ENCODE measurements around the gene GPR22.

Gene GPR22

DNA sequence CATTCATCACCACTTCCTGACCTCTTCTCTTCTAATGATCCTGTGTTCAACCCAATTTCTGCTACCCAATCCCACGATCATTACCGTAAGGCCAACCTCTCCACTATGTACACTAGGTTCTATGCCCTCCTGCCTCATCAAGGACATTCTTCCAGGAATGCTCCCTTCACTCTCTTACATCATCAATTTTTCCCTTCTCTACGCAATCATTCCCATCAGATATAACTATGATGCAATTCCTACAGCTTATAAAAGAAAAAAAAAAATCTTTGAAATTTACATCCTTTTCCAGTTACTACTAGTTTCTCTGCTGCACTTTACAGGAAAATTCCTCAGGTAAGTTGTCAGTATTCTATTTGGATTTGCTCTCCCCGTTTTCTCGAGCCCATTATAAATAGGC lies 30.8 kb upstream of the GPR22 start:
- no peaks in the 10 kb centered on the region for H3K9me3 ChIP-seq
- H3K4me1 ChIP-seq (ENCODE audit: control insufficient read depth in 1 of 2, insufficient read depth in 1 of 2, low read depth in 1 of 2, low read length in 1 of 2): no peaks in the 10 kb centered on the region
- no peak overlapping the region for H3K4me3 ChIP-seq (ENCODE audit: low read depth in 1 of 2, low read length in 1 of 2)
- H3K36me3 ChIP-seq: no peaks in the 10 kb centered on the region
- TF ChIP-seq, protein P1, sequence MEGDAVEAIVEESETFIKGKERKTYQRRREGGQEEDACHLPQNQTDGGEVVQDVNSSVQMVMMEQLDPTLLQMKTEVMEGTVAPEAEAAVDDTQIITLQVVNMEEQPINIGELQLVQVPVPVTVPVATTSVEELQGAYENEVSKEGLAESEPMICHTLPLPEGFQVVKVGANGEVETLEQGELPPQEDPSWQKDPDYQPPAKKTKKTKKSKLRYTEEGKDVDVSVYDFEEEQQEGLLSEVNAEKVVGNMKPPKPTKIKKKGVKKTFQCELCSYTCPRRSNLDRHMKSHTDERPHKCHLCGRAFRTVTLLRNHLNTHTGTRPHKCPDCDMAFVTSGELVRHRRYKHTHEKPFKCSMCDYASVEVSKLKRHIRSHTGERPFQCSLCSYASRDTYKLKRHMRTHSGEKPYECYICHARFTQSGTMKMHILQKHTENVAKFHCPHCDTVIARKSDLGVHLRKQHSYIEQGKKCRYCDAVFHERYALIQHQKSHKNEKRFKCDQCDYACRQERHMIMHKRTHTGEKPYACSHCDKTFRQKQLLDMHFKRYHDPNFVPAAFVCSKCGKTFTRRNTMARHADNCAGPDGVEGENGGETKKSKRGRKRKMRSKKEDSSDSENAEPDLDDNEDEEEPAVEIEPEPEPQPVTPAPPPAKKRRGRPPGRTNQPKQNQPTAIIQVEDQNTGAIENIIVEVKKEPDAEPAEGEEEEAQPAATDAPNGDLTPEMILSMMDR (IDR thresholded peaks at IDR 0.05): no peak
- no peaks in the 10 kb centered on the region for H3K27me3 ChIP-seq
- H3K27ac ChIP-seq: no peak overlapping the region

DNA sequence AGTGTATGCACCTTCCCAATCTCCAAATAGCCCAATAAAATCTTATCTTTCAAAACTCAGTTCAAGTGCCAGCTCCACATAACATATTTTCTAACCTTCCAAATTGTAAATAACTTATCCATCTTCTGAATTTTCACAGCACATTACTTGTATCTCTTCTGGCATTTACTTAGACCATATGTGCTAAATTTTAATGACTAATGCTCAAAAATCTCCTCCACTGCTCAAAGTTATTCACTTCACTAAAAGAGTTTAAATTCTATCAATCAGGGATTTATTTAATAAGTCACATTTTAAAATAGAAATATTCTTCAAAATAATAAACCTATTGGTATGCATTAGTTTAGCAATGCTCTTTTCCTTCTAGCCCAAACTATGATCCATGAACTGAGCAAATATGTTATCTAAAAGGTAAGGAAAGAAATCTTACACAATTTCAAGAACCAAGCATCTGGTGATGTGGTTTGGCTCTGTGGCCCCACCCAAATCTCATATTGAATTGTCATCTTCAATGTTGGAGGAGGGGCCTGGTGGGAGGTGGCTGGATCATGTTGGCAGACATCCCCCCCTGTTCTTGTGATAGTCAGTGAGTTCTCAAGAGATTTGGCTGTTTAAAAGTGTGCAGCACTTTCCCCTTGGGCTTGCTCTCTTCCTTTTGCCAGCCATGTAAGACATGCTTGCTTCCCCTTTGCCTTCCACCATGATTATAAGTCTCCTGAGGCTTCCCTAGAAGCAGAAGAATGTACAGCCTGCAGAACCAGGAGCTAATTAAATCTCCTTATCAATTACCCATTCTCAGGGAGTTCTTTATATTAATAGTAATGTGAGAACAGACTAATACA lies 28.1 kb upstream of the GPR22 start:
- H3K4me1 ChIP-seq (ENCODE audit: control insufficient read depth in 1 of 2, insufficient read depth in 1 of 2, low read depth in 1 of 2, low read length in 1 of 2): no peaks in the 10 kb centered on the region
- H3K4me3 ChIP-seq (ENCODE audit: low read depth in 1 of 2, low read length in 1 of 2): no peak overlapping the region
- no peaks in the 10 kb centered on the region for H3K27me3 ChIP-seq
- TF ChIP-seq, protein P1 (IDR thresholded peaks at IDR 0.05): no peak
- no peak overlapping the region for H3K27ac ChIP-seq
- no peaks in the 10 kb centered on the region for H3K9me3 ChIP-seq
- H3K36me3 ChIP-seq: no peaks in the 10 kb centered on the region

DNA sequence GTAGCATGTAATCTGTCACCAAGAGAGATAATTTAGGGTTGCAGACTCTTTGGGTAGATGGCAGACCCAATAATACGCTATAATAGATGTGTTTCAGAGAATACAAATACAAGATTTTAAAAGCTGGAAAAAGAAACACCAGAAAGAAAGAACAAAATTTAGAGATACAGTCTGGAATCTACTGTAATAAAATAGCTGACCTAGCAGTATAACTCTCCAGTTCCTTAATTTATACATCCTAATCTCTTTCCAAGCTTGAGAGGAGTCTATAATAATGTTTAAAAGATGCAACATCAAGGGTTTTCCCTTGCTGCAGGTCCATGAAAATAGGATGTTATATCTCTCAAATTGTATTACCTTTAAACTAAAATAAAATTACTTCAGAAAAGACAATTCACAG lies 27.2 kb upstream of the GPR22 start:
- H3K36me3 ChIP-seq: no peaks in the 10 kb centered on the region
- H3K27ac ChIP-seq: no peak overlapping the region
- no peaks in the 10 kb centered on the region for H3K4me1 ChIP-seq (ENCODE audit: control insufficient read depth in 1 of 2, insufficient read depth in 1 of 2, low read depth in 1 of 2, low read length in 1 of 2)
- H3K4me3 ChIP-seq (ENCODE audit: low read depth in 1 of 2, low read length in 1 of 2): no peak overlapping the region
- no peaks in the 10 kb centered on the region for H3K27me3 ChIP-seq
- TF ChIP-seq, protein P1 (IDR thresholded peaks at IDR 0.05): no peak
- no peaks in the 10 kb centered on the region for H3K9me3 ChIP-seq

- no peaks in the 10 kb centered on the region for H3K9me3 ChIP-seq
- H3K27me3 ChIP-seq: no peaks in the 10 kb centered on the region
- H3K4me1 ChIP-seq (ENCODE audit: control insufficient read depth in 1 of 2, insufficient read depth in 1 of 2, low read depth in 1 of 2, low read length in 1 of 2): no peaks in the 10 kb centered on the region
- H3K4me3 ChIP-seq (ENCODE audit: low read depth in 1 of 2, low read length in 1 of 2): no peak overlapping the region
- TF ChIP-seq, protein P1 (IDR thresholded peaks at IDR 0.05): no peak
- H3K27ac ChIP-seq: no peak overlapping the region
- no peaks in the 10 kb centered on the region for H3K36me3 ChIP-seq
These were observed 23.3 kb upstream of the GPR22 start for GRCh38 chr7:107446531-107446930.

GRCh38 chr7:107446988-107447387 lies 22.9 kb upstream of the GPR22 start:
- H3K27ac ChIP-seq: no peak overlapping the region
- H3K27me3 ChIP-seq: no peaks in the 10 kb centered on the region
- no peaks in the 10 kb centered on the region for H3K4me1 ChIP-seq (ENCODE audit: control insufficient read depth in 1 of 2, insufficient read depth in 1 of 2, low read depth in 1 of 2, low read length in 1 of 2)
- H3K4me3 ChIP-seq (ENCODE audit: low read depth in 1 of 2, low read length in 1 of 2): no peak overlapping the region
- TF ChIP-seq, protein P1 (IDR thresholded peaks at IDR 0.05): no peak
- no peaks in the 10 kb centered on the region for H3K36me3 ChIP-seq
- no peaks in the 10 kb centered on the region for H3K9me3 ChIP-seq

Data from neutrophil (primary cell).